ENCODE measurements around the gene MBD6. TPM values are rescaled to one million over a fixed set of nuclear protein-coding genes. Genes with fewer than 3 reads are reported as not detected.
"Not testable (repeated sequence)": the region's sequence is repeated elsewhere in the genome, so short reads cannot be mapped to it uniquely, and the experiment has no call there.

Gene MBD6
- total RNA-seq, 1 donor from 2014 or later, result 158 TPM

- Mint-ChIP-seq H3K36me3 (ENCODE audit: insufficient read depth) (peaks cover 32% of the 10 kb centered on the region), H3K9me3 (ENCODE audit: low read depth) (no peaks in the 10 kb centered on the region), H3K4me3 (ENCODE audit: low read depth) (no peak overlapping the region), H3K27me3 (no peaks in the 10 kb centered on the region), H3K27ac (peak overlapping the region; percentile 78), H3K4me1 (ENCODE audit: low read depth) (peaks cover 15% of the 10 kb centered on the region)
- TF ChIP-seq, protein P1, sequence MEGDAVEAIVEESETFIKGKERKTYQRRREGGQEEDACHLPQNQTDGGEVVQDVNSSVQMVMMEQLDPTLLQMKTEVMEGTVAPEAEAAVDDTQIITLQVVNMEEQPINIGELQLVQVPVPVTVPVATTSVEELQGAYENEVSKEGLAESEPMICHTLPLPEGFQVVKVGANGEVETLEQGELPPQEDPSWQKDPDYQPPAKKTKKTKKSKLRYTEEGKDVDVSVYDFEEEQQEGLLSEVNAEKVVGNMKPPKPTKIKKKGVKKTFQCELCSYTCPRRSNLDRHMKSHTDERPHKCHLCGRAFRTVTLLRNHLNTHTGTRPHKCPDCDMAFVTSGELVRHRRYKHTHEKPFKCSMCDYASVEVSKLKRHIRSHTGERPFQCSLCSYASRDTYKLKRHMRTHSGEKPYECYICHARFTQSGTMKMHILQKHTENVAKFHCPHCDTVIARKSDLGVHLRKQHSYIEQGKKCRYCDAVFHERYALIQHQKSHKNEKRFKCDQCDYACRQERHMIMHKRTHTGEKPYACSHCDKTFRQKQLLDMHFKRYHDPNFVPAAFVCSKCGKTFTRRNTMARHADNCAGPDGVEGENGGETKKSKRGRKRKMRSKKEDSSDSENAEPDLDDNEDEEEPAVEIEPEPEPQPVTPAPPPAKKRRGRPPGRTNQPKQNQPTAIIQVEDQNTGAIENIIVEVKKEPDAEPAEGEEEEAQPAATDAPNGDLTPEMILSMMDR (IDR thresholded peaks at IDR 0.05; ENCODE audit: unreplicated experiment), result no peak
- no peak for DNase-seq (ENCODE audit: low spot score, unreplicated experiment)
Measured at GRCh38 chr12:57514720-57515407, 7.8 kb upstream of the MBD6 start.

DNA sequence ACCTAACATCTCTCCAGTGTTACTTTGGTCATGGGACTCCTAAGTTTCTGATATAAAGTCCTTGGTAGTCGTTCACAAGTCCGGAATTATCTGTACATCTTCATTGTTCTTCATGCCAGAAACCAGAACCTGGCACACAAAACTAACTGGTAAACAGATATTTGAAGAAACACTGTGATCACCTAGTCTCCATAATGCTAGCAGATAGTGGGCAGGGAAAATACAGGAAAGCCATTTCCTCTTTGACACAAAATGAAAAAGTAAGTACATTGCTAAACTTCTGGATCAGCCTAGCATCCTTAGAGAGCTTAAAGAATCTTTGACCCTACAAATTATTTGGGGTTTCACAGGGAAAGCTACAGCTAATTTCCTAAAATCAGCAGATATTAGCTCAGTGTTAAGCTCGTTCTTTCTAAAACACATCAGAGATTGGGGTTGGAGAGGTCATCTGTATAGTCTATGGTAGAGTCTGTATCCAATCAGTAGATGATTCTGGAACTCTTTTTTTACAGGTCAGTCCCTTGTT lies 7.2 kb upstream of the MBD6 start:
- Mint-ChIP-seq H3K4me3 (ENCODE audit: low read depth) (no peak overlapping the region), H3K36me3 (ENCODE audit: insufficient read depth) (peaks cover 32% of the 10 kb centered on the region), H3K9me3 (ENCODE audit: low read depth) (no peaks in the 10 kb centered on the region), H3K27ac (peak overlapping the region; percentile 78), H3K27me3 (no peaks in the 10 kb centered on the region), H3K4me1 (ENCODE audit: low read depth) (peaks cover 15% of the 10 kb centered on the region)
- no peak for DNase-seq (ENCODE audit: low spot score, unreplicated experiment)
- TF ChIP-seq, protein P1 (IDR thresholded peaks at IDR 0.05; ENCODE audit: unreplicated experiment), result no peak

GRCh38 chr12:57515934-57516541 lies 6.6 kb upstream of the MBD6 start:
- TF ChIP-seq, protein P1 (IDR thresholded peaks at IDR 0.05; ENCODE audit: unreplicated experiment), result no peak
- no peak for DNase-seq (ENCODE audit: low spot score, unreplicated experiment)
- peaks cover 15% of the 10 kb centered on the region for H3K4me1 Mint-ChIP-seq (ENCODE audit: low read depth)
- H3K9me3 Mint-ChIP-seq (ENCODE audit: low read depth), result no peaks in the 10 kb centered on the region
- H3K36me3 Mint-ChIP-seq (ENCODE audit: insufficient read depth), result peaks cover 32% of the 10 kb centered on the region
- H3K4me3 Mint-ChIP-seq (ENCODE audit: low read depth), result no peak overlapping the region
- H3K27me3 Mint-ChIP-seq, result no peaks in the 10 kb centered on the region
- peak overlapping the region; percentile 15 for H3K27ac Mint-ChIP-seq

DNA sequence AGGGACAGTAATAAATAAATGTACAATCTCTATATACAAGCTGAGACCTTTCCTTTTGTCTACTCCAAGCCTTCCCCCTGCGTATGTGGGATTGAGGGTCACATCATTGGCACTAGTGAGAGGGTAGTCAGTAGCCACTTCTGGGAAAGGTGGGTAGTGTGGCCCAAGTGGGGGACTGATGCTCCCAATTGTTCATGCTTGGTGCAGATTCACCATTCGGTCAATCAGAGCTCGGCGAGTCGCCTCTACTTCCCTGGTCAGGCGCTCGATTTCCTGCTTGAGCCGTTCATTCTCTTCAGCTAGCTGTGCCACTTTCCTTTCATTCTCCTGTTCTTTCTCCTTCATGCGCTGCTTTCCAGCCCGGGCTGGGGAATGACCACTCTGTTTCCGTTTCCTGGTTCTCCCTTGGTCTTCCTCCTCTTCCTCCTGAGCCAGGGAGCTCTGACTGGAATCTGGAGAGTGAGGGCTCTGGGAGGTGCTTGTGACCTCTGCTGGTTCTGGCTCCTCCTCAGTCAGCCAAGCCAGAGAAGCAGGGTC lies 5.9 kb upstream of the MBD6 start:
- H3K27me3 Mint-ChIP-seq, result no peaks in the 10 kb centered on the region
- TF ChIP-seq, protein P1 (IDR thresholded peaks at IDR 0.05; ENCODE audit: unreplicated experiment), result no peak
- H3K4me3 Mint-ChIP-seq (ENCODE audit: low read depth), result no peak overlapping the region
- H3K36me3 Mint-ChIP-seq (ENCODE audit: insufficient read depth), result peaks cover 30% of the 10 kb centered on the region
- H3K27ac Mint-ChIP-seq, result peak overlapping the region; percentile 78
- no peak for DNase-seq (ENCODE audit: low spot score, unreplicated experiment)
- peaks cover 18% of the 10 kb centered on the region for H3K4me1 Mint-ChIP-seq (ENCODE audit: low read depth)
- no peaks in the 10 kb centered on the region for H3K9me3 Mint-ChIP-seq (ENCODE audit: low read depth)

DNA sequence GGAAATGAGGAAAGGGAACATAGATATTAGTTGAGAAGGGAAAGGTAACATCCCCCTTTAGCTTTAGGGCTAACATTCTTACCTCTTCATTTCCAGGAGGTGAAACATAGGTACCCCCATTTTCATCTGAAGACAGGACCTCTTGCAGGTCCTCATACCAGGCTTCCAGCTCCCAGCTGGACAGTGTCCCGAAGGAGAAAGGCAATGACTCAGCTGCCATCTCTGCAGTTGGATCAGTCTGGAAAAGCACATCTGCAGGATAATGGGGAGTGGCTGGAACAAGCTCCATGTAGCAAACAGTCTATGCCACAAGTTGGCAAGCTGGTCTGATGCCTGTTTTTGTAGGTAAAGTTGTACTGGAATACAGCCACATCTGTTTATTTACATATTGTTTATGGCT lies 5.4 kb upstream of the MBD6 start:
- no peak overlapping the region for H3K4me3 Mint-ChIP-seq (ENCODE audit: low read depth)
- no peaks in the 10 kb centered on the region for H3K9me3 Mint-ChIP-seq (ENCODE audit: low read depth)
- DNase-seq (ENCODE audit: low spot score, unreplicated experiment), result no peak
- H3K4me1 Mint-ChIP-seq (ENCODE audit: low read depth), result peaks cover 20% of the 10 kb centered on the region
- peaks cover 30% of the 10 kb centered on the region for H3K36me3 Mint-ChIP-seq (ENCODE audit: insufficient read depth)
- TF ChIP-seq, protein P1 (IDR thresholded peaks at IDR 0.05; ENCODE audit: unreplicated experiment), result no peak
- H3K27me3 Mint-ChIP-seq, result no peaks in the 10 kb centered on the region
- peak overlapping the region; percentile 58 for H3K27ac Mint-ChIP-seq

DNA sequence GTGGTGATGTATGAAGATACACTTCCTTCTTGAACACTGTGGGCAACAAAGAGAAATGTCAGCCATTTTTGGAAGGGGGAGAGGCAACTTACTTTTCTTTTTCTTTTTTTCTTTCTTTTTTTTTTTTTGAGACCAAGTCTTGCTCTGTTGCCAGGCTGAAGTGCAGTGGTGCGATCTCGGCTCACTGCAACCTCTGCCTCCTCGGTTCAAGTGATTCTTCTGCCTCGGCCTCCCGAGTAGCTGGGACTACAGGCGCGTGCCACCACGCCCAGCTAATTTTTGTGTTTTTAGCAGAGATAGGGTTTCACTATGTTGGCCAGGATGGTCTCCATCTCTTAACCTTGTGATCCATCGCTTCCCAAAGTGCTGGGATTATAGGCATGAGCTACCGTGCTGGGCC lies 4.9 kb upstream of the MBD6 start:
- Mint-ChIP-seq H3K4me1 (ENCODE audit: low read depth) (peaks cover 20% of the 10 kb centered on the region), H3K36me3 (ENCODE audit: insufficient read depth) (peaks cover 25% of the 10 kb centered on the region), H3K27ac (peak overlapping the region; percentile 58)
- not testable (repeated sequence) for H3K9me3 Mint-ChIP-seq (ENCODE audit: low read depth); H3K4me3 Mint-ChIP-seq (ENCODE audit: low read depth); H3K27me3 Mint-ChIP-seq; DNase-seq (ENCODE audit: low spot score, unreplicated experiment)

Data from progenitor cell of endocrine pancreas (in vitro differentiated cells).